NCI-H82 (cell line): ENCODE data around the gene ROPN1L.

Source experiments
- DNase-seq: peaks from one replicate; lab custom pipeline; 2025; lab: John Stamatoyannopoulos, UW

The ROPN1L gene

DNA sequence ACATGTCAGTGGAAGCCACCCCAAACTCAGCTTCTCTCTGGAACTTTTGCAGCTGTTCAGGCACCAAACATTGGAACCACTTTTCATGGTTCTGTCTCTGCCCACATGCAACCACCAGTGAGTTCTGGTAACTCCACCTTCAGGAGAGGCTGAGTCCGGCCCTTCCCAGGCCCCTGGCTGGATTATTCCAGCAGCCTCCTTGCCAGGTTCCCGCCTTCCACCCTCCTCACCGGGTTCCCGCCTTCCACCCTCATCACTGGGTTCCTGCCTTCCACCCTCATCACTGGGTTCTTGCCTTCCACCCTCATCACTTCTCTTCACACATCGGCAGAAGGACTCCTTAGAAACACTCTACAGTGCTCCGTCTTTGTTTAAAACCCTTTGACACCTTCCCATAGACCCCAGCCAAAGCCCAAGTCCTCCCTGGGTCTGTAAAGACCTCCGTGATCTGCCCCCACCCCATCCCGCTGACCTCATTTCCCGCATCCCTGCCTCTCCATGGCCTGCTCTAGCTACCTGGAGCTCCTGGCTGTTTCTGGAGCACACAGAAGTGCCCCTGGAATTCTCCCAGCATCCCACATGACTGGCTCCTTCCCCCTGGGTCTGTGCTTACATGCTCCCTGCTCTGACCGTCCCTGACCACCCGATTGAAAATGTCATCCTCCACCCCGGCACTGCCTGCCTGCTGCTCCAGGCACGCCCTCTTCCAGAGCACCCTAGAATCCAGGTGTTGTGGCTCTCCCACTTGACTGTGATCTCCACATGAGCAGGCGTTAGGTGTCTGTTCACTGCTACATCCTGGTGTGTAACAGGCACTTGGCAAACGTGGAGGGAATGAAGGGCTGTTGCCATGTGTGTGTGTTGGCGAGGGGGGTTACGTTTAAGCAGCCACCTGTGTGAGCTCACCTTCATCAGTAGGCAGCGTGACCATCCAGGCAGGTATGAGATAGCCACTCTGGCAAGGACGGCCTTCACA is 17.7 kb downstream of the ROPN1L start:
- no peak for DNase-seq

DNA sequence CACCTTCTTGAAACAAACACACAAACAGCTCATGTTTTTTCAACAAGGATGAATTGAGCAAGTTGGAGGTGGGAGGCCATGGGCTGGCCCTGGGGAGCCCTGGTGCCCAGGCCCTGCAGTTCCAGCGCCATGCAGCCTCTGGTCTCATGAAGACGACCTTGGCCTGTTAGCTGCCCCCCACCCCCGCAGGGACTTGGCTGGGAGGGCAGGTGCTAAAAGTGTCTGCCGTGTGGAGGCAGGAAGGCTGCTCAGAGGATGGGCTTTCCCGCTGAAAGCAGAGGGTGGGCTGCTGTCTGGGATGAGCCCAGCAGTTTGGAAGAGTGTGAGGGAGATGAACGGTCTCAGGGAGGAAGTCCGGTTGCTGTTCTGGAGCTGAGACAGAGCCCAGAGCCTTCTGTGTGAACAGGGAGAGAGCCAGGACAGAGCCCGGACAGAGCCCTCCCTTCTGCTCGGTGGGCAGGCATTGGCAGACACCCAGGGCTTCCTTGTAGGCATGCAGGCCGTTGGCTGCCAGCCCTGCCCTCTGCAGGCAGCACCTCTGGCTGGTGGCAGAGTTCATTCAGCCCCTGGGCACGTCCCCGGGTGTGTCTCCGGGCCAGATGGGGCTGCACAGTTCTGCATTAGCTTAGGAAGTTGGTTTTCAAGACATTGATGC is 18.7 kb downstream of the ROPN1L start:
- DNase-seq, result no peak

DNA sequence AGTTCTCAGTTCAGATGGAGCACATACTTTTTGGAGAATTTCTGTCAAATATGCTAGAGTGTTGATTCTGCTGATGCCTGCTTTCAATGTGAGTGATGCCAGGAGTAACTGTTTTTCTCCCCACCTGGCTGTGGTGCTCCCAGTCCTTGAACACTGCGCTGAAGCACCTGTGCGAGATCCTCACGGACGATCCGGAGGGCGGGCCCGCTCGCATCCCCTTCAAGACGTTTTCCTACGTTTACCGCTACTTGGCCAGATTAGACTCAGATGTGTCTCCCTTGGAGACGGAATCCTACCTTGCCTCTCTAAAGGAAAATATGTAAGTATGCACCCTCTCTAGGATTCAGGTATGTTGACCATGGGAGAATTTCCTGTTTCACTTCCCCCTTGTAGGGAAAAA is 19.4 kb downstream of the ROPN1L start:
- DNase-seq, result no peak

DNA sequence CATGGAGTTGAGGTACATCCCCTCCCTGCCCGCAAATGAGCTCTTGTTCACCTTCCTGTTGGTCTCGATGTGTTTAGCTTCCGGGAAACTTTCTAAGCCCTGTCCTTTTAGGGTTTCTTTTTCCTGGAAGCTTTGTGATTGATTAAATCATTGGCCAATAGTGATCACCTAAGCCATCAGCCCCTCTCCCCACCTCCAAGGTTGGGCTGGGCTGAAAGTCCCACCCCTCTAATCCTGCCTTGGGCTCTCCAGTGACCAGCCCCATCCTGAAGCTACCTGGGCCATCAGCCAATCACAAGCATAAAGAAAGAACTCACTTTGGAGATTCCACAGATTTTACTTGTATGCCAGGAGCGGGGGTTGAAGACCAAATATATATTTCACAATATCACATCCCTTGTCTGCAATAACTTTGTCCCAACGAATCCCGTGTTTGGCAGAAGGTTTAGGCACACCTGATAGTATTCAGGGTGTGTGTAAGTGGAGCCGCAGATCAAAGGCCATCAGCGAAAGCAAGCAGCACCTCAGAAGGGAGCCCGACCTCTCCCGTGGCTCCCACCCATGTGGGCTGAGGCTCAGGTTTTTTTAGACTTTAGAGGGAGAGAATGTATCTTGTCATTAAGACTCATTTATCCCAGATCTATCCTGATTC is 20.4 kb downstream of the ROPN1L start:
- DNase-seq, result no peak

DNA sequence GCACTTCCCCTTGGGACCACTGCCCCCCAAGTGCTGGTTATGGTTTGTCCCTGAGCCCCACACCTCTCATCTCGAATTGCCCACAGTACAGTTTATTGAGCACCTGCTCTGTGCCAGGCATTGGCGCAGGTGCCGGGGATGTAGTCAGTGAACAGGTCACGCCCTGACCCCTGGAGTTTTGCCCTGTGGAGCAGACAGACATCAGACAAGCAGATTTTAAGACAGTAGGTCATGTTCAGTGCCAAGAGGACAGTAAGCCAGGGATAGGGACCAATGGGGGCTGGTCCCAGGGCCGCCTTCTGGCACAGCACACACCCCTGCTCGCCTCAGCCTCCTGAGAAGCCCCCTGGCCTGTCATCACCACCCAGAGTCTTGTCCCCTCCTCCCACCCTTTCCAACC is 21.9 kb downstream of the ROPN1L start:
- no peak for DNase-seq

DNA sequence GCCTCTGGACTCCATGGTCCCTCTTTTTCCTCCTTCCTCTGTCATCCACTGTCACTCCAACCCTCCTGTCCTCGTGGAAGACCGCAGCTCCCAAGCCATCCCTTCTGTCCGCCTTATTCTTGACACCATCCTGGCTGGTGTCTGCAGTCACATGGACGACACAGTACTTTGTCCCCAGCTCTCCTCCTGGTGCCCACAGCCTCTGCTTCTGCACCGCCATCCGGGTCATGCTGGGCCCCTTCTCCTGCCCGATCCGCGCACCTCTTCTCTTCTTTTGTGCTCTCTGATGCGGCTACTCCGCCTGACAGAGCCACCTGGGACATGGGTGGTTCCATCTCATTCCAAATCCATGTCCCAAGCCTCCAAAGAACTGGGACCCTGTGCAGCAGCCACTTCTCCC is 22.5 kb downstream of the ROPN1L start:
- no peak for DNase-seq

GRCh38 chr5:10465726-10466125 is 24.0 kb downstream of the ROPN1L start:
- DNase-seq, result no peak

DNA sequence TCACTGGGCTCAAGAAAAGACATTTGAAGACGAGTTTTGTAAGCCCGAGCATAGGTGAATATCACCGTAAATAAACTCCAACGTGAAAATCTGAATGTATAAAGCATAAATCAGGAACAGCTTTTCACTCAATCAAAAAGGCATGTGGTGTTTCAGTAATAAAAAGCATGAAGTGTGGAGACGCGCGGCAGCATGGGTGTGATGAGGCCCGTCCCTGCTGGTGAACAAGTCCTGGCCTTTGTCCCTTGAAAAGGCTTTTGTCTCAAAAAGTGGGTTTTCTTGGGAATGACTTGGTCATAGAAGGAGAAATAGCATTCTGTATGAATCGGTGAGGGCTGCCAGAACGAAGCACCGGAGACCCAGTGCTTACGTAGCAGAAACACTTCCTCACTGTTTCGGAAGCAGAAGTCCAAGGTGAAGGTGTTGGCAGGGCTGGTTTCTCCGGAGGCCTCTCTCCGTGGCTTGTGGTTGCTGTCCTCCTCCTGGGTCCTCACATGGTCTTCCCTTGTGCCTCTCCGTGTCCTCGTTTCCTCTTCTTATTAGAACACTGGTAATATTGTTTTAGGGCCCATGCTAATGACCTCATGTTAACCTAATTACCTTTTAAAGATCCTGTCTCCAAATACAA is 24.9 kb downstream of the ROPN1L start:
- no peak for DNase-seq

DNA sequence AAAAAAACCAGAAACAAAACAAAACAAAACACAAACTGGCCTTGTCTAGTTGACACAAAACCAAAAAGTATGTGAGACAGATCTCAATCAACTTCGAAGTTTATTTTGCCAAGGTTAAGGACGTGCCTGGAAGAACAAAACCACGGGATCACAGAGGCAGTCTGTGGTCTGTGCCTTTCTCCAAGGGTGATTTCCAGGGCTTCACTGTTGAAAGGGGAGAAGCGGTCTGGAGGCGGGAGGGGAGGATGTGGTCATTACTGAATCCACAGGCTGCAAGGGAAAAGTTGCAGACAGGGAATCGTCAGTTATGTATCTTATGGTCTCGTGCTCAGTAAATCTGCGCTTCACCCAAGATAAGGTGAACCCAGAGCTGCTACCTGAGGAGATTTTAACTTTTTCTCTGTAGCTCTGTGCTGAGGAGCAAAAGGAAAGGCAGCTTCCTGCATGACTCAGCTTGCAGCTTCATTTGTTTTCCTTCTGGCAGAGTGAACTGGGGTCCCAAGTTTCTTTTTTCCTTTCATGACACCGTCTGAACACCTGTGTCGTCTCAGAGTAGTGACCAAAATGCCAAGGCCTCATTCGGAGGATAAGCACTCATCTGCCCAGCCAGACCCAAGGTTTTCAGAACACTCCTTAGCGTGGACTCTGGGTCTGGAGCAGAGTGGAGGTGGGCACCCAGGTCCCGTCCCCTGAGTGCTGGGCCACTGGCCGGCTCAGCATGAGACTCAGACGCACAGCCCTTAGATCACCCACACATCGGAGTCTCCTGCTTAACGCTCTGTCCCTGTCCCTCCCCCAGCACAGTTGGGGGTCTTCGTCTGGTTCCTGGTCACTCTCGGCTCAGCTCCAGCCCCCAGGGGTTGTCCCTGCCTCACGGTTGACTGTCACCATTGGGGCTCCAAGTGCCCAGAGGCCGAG is 25.9 kb downstream of the ROPN1L start:
- no peak for DNase-seq

- DNase-seq, result no peak
Measured at GRCh38 chr5:10468256-10468655, 26.6 kb downstream of the ROPN1L start.

GRCh38 chr5:10469253-10470050 is 27.8 kb downstream of the ROPN1L start:
- DNase-seq, result no peak

- no peak for DNase-seq
Measured at GRCh38 chr5:10470669-10471068, 29.0 kb downstream of the ROPN1L start.

GRCh38 chr5:10471677-10472076 is 30.0 kb downstream of the ROPN1L start:
- no peak for DNase-seq

GRCh38 chr5:10474521-10475075 is 32.9 kb downstream of the ROPN1L start:
- DNase-seq, result no peak

- DNase-seq, result no peak
Measured at GRCh38 chr5:10475931-10476676, 34.4 kb downstream of the ROPN1L start.

- no peak for DNase-seq
Measured at GRCh38 chr5:10476878-10477277, 35.2 kb downstream of the ROPN1L start.

- no peak for DNase-seq
Measured at GRCh38 chr5:10477943-10478342, 36.3 kb downstream of the ROPN1L start.

DNA sequence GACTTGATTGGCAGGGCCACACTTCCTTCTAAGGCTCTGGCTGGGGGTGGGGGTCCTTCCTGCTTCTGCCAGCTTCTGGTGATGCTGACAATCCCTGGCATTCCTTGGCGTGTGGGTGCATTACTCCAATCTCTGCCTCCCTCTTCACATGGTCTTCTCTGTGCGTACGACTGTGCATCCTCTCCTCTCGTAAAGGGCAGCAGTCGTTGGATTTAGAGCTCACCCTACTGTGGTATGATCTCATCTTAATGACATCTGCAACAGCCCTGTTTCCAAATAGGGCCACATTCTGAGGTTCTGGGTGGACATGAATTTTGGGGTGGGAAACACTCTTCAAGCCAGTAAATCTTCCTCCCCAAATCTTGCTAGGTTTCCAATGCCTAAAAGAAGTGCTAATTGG is 36.8 kb downstream of the ROPN1L start:
- DNase-seq, result no peak

DNA sequence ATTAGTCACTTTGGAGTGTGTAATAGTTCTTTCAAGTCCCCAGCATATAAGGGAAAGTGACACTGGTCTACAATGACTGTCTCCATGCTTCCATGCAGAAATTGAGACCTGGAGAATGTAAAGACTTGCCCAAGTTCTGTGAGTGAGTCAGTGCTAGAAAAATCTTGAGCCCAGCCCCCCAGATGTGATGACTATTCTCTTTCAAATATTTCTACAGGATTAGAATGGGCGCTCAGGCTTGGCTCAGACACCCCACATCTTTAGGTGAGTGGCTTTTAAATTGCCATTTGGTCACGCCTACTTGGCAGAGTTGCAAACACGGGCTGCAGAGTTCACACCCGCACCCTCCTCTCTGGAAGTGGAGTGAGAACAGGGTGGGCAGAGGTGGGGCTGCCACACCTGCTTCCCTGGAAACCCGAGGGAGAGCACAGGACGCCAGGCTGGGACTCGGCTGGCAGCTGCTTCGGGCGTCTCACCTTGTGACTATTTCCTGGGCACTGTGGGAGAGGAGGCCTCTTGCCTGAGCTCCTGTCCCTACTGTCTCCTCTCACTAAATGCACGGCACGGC is 37.6 kb downstream of the ROPN1L start:
- no peak for DNase-seq
